GM12892 (cell line): ENCODE data around the gene SF3A2.
A peak's percentile ranks its signal among the peaks of the same experiment; 100 is the strongest.
"Not testable (repeated sequence)": the region's sequence is repeated elsewhere in the genome, so short reads cannot be mapped to it uniquely, and the experiment has no call there.

Experiments used
- DNase-seq: peaks from one replicate; pipeline ENCODE4 v3.0.0; 2011; ENCODE audit not compliant: insufficient read length
- FAIRE-seq: peaks from 2 replicates; lab custom pipeline; 2011; peaks lifted over from hg19 to GRCh38; lab: Jason Lieb, UNC
- POLR2A ChIP-seq: IDR thresholded peaks from 2 replicates; pipeline ENCODE4 v1.6.1; 2011; ENCODE audit warnings: low read depth, low read length, control low read depth
- POLR2AphosphoS5 ChIP-seq: IDR thresholded peaks from 2 replicates; pipeline ENCODE4 v1.6.1; 2011; ENCODE audit warnings: low read depth, low read length, control low read depth
- TAF1 ChIP-seq: IDR thresholded peaks from 2 replicates; pipeline ENCODE4 v1.6.1; 2011; ENCODE audit warnings: low read depth, mild to moderate bottlenecking, control low read depth, low read length, borderline replicate concordance

Gene SF3A2

DNA sequence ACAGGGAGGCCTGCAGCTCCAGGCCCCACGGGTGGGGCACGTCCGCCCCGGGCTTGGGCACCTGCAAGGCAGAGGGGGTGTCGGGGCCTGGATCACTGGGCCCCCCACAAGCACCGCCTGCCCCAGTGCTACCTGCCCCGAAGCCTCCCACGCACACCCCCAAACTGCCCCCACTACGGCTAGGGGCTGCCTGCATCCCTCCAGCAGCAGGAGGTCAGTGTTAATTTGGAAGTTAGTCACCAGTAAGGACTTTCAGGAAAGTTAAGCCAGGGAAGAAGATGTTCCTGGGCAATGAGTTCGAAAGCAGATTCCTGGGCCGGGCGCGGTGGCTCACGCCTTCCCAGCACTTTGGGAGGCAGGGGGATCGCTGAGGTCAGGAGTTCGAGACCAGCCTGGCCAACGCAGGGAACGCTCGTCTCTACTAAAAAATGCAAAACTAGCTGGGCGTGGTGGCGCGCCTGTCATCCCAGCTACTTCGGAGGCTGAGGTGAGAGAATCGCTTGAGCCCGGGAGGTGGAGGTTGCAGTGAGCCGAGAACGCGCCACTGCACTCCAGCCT lies 39.9 kb downstream of the SF3A2 start:
- no peak for TF ChIP-seq TAF1
- no peak for TF ChIP-seq POLR2A
- no peak; the same call in 1 of the 2 replicates for TF ChIP-seq POLR2AphosphoS5
- FAIRE-seq: no peak

DNA sequence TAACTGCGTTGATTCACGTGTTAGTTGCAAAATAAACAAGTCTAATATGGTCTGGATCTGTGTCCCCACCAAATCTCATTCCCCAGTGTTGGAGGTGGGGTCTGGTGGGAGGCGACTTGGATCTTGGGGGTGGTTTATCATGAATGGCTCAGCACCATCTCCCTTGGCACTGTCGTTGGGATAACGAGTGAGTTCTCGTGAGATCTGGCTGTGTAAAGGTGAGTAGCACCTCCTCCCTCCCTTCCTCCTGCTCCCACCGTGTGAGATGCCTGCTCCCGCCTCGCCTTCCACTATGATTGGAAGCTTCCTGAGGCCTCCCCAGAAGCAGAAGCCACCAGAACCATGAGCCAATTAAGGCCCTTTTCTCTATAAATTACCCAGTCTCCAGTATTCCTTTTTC lies 40.5 kb downstream of the SF3A2 start:
- DNase-seq: no peak
- FAIRE-seq: no peak
- TF ChIP-seq TAF1 (no peak), POLR2A (0 out of 2 replicates have a peak, but pooled peaks have one; percentile 33), POLR2AphosphoS5 (peak; percentile 24; the same call in 1 of the 2 replicates)

More for the DNA sequence above, 39.9 kb downstream of the SF3A2 start:
- DNase-seq: no peak

DNA sequence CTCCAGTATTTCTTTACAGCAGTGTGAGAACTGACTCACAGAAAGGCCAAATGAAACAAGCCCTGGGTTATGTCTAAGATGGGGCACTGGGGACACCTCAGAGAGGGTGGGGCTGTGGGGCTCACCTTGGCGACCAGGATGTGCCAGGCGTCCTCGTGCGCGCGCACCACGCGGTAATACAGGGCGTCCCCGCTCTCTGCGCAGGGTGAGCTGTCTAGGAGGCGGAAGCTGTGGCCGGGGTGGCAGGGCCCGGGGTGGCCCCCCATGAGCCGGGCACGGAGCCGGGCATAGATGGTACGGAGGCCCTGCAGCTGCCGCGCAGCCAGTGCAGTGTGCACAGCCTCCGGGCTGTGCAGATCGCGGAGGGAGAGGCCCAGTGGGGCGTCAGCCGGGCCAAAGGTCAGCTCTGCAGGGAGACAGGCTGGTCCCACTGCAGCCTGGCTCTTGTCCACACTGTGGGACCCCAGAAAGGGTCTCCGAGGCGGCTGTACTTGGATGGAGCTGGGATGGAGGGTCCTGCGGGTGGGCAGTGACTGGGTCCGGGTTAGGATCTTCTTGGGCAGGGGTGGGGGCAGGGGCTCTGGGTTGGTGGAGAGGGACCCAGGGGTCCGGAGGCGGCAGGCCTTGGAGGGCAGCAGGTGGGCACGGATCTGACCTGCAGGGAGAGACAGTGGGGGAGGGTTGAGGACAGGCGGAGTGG lies 42.0 kb downstream of the SF3A2 start:
- DNase-seq: no peak

DNA sequence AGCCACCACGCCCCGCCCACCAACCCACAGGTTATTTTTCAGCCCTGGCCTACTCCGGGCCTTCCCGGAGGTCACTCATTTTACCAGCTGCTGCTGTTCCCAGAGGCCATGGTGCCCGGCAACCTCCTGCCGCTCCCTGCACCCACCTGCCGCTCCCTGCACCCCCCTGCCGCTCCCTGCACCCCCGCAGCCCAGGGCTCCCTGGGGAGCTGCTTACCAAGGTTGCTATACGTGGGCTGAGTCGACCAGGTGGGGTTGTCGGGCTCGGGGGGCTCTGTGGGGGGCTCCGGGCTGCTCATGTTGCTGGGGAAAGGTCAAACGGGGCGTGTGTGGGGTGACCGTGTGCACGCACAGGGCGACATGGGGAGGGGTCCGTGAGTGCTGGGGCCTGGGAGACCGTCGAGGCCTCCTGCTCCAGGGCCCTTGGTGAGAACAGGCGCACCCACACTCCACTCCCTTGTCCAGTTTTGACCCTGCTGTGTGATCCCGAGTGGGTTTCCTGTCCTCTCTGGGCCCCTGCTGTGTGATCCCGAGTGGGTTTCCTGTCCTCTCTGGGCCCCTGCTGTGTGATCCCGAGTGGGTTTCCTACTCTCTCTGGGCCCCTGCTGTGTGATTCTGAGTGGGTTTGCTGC lies 44.1 kb downstream of the SF3A2 start:
- TF ChIP-seq TAF1 (no peak), POLR2AphosphoS5 (no peak)
- FAIRE-seq (no peak), DNase-seq (no peak)

More for the DNA sequence above, 42.0 kb downstream of the SF3A2 start:
- FAIRE-seq: no peak
- TF ChIP-seq POLR2A: peak; percentile 55
- peak; percentile 44; the same call in 1 of the 2 replicates for TF ChIP-seq POLR2AphosphoS5
- no peak for TF ChIP-seq TAF1

DNA sequence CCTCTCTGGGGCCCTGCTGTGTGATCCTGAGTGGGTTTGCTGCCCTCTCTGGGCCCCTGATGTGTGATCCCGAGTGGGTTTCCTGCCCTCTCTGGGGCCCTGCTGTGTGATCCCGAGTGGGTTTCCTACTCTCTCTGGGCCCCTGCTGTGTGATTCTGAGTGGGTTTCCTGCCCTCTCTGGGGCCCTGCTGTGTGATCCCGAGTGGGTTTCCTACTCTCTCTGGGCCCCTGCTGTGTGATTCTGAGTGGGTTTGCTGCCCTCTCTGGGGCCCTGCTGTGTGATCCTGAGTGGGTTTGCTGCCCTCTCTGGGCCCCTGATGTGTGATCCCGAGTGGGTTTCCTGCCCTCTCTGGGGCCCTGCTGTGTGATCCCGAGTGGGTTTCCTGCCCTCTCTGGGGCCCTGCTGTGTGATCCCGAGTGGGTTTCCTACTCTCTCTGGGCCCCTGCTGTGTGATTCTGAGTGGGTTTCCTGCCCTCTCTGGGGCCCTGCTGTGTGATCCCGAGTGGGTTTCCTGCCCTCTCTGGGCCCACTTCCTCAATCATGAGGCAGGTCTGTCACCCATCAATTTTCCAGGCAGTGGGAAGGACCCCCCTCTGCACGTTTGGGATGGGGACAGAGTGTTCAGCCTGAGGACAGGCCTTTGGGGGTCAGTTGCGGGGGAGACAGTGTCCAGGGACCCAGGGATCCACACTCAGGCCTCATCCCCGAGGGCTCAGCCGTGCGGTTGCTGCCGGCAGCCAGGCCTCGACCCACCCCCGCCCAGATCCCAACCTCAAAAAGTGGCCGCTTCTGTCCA lies 44.8 kb downstream of the SF3A2 start:
- FAIRE-seq: peak; percentile 42
- DNase-seq: not testable (repeated sequence)

DNA sequence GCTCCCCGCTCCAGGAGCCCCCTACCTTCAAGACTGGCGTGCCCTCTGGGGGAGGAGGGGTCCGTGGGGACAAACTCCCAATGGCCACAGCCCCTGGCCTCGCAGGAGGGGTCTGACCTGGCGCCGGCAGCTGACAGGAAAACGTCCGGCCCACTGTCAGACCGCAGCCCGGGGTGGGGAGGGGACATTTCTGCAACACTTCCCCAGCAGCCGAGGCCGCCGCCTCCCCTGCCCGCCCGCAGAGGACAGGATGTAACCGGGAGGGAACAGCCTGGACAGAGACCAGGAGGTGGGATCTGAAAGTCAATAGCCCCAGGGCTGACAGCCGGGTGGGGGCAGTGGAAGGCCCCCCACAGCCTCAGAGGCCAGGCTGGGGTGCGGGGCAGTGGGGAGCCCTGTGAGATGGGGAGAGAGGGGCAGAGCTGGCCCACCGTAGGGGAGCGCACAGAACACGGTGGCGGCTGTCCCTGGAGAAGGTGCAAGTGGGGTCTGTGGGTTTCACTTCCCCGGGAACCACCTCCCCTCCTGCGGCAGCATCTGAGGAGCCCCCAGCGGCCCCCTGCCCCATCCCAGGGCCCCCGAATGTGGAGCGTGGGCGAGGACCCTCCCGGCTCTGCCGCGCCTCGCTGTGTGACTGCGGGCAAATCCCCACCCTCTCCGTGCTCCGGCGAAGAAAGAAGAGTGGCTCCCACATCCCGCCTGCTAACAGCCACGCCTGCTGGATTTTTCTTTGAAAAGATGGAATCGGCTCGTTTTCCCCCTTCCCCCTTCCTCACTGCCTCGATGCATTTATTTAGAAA lies 45.6 kb downstream of the SF3A2 start, which contains the start of gene PEAK3:
TSS of gene PEAK3 (minus strand) at position 114 of the 800 bp plus-strand sequence. CDS start 1,244 bp downstream, outside the sequence.
- FAIRE-seq (peak; percentile 44), DNase-seq (no peak)
- TF ChIP-seq TAF1 (no peak), POLR2A (no peak), POLR2AphosphoS5 (no peak)

DNA sequence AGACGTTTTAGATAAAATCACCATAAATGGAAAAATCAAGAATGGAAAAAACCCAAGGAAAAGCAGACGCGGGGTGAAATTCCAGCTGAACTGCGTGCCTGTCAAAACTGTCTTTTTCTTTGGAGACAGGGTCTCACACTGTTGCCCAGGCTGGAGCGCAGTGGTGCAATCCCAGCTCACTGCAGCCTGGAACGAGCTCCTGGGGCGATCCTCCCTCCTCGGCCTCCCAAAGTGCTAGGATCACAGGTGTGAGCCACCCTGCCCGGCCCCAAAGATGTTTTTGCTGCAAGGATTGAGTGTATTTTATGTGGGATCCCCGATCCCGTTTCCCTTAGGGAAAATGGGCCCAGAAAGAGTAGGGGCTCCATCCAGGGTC lies 46.2 kb downstream of the SF3A2 start:
- DNase-seq (no peak), FAIRE-seq (no peak)

DNA sequence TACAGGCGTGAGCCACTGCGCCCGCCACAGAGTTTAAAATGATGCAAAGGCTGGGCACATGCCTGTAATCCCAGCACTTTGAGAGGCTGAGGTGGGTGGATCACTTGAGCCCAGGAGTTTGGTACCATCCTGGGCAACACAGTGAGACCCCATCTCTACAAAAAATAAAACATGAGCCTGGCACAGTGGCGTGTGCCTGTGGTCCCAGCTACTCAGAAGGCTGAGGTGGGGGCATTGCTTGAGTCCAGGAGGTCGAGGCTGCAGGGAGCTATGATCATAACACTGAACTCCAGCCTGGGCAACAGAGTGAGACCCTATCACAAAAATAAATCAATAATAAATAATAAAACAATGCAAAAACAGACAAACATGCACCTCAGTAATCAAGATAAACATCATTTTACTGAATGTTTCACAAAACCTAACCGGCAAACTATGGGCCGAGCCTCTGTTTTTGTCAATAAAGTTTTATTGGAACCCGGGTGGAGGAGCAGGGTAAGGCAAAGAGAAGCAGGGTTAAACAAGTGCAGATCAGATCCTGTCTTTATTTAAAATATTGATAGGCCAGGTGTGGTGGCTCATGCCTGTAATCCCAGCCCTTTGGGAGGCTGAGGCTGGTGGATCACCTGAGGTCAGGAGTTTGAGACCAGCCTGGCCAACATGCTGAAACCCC lies 47.3 kb downstream of the SF3A2 start:
- no peak for DNase-seq
- no peak for FAIRE-seq
- TF ChIP-seq POLR2A (no peak), POLR2AphosphoS5 (no peak), TAF1 (no peak)

More for the DNA sequence above, 46.2 kb downstream of the SF3A2 start:
- no peak for TF ChIP-seq TAF1
- no peak for TF ChIP-seq POLR2AphosphoS5
- no peak for TF ChIP-seq POLR2A

DNA sequence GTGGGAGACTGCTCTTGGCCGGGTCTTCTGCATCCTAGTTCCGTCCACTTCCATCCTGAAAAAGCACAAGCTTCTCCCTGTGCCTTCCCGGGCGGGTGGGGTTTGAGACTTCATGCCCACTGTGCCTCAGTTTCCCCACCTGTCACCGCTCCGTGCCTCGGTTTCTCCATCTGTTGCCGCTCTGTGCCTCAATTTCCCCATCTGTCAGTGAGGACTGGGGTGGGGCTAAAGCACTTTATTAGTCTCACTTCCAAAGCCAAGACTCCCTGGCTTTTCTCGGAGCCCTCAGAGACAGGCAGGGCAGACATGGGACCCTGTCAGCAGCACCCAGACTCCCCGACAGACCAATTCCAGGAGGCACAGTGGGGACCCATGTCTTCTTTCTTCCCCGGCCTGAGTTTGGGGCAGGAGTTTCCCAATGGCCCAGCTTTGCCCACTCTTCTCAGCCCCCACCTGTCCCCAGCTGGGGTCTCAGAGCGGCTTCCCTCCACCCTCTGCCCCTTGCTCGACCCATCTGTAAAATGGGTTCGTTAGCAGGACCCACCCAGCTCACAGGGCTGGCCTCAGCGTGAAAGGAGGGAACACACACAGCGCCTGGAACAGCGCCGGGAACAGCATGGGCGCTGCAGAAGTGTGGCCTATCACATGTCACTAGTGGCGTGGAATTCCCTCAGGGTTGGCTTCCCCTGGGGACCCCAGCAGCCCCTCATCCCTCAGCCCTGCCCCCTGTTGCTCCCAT lies 49.9 kb downstream of the SF3A2 start:
- FAIRE-seq (no peak), DNase-seq (no peak)
- TF ChIP-seq TAF1: no peak
- TF ChIP-seq POLR2A: no peak
